GM12878 (cell line): ENCODE measurements around the gene RTEL1. TPM values are rescaled to one million over a fixed set of nuclear protein-coding genes. Genes with fewer than 3 reads are reported as not detected.

Source experiments
- BCL11A ChIP-seq: IDR thresholded peaks from 2 replicates; pipeline ENCODE4 v1.6.1; 2011; ENCODE audit warnings: low read depth, low read length
- BMI1 ChIP-seq: fragments of 450-650 bp; IDR thresholded peaks from 2 replicates; pipeline ENCODE4 v1.6.1; 2016; ENCODE audit warnings: mild to moderate bottlenecking, moderate library complexity, borderline replicate concordance
- CBFB ChIP-seq: IDR thresholded peaks from 2 replicates; pipeline ENCODE4 v1.6.1; 2016; ENCODE audit warnings: antibody characterized with exemption, low read depth
- CREB1 ChIP-seq: IDR thresholded peaks from 2 replicates; pipeline ENCODE4 v1.6.1; 2012; ENCODE audit warnings: low read depth, mild to moderate bottlenecking, inconsistent platforms
- CREM ChIP-seq: IDR thresholded peaks from 2 replicates; pipeline ENCODE4 v1.6.1; 2014; ENCODE audit warnings: antibody characterized with exemption, low read depth
- E2F8 ChIP-seq: fragments of 450-650 bp; IDR thresholded peaks from 2 replicates; pipeline ENCODE4 v1.6.1; 2018; ENCODE audit warnings: mild to moderate bottlenecking, low read depth, moderate library complexity; ENCODE audit not compliant: partially characterized antibody
- ESRRA ChIP-seq: IDR thresholded peaks from 2 replicates; pipeline ENCODE4 v1.6.1; 2012; ENCODE audit warnings: mild to moderate bottlenecking, low read length, improper control_type of control experiment
- HDAC2 ChIP-seq: fragments of 200-600 bp; sonication (generic); IDR thresholded peaks from 2 replicates; pipeline ENCODE4 v1.6.1; 2017
- IKZF1 ChIP-seq: fragments of 450-650 bp; conservative IDR thresholded peaks from 2 replicates; pipeline ENCODE4 v1.6.1; 2017; ENCODE audit warnings: antibody characterized with exemption, mild to moderate bottlenecking
- LARP7 ChIP-seq: fragments of 450-650 bp; IDR thresholded peaks from 2 replicates; pipeline ENCODE4 v1.6.1; 2017; ENCODE audit warnings: mild to moderate bottlenecking
- MEF2B ChIP-seq: fragments of 450-650 bp; IDR thresholded peaks from 2 replicates; pipeline ENCODE4 v1.6.1; 2018; ENCODE audit warnings: mild to moderate bottlenecking, moderate library complexity; ENCODE audit not compliant: partially characterized antibody, poor library complexity, severe bottlenecking
- MTA2 ChIP-seq: fragments of 450-650 bp; IDR thresholded peaks from 2 replicates; pipeline ENCODE4 v1.6.1; 2016; ENCODE audit warnings: low read depth, mild to moderate bottlenecking, moderate library complexity
- MYC ChIP-seq: IDR thresholded peaks from 2 replicates; pipeline ENCODE4 v1.6.1; 2011; ENCODE audit warnings: mild to moderate bottlenecking, low read length, moderate library complexity, inconsistent platforms; ENCODE audit not compliant: insufficient read depth, insufficient replicate concordance, insufficient read length, severe bottlenecking
- NBN ChIP-seq: fragments of 450-650 bp; IDR thresholded peaks from 2 replicates; pipeline ENCODE4 v1.6.1; 2016
- NKRF ChIP-seq: fragments of 450-650 bp; conservative IDR thresholded peaks from 2 replicates; pipeline ENCODE4 v1.6.1; 2017; ENCODE audit warnings: mild to moderate bottlenecking, moderate library complexity
- NR2F1 ChIP-seq: fragments of 450-650 bp; conservative IDR thresholded peaks from 2 replicates; pipeline ENCODE4 v1.6.1; 2017; ENCODE audit warnings: mild to moderate bottlenecking
- NRF1 ChIP-seq: conservative IDR thresholded peaks from 2 replicates; pipeline ENCODE4 v1.6.1; 2011; ENCODE audit warnings: mild to moderate bottlenecking, low read depth, low read length, improper control_type of control experiment
- PAX5 ChIP-seq: IDR thresholded peaks from 2 replicates; pipeline ENCODE4 v1.6.1; 2011; ENCODE audit warnings: low read depth, low read length, borderline replicate concordance
- PAX8 ChIP-seq: fragments of 450-650 bp; IDR thresholded peaks from 2 replicates; pipeline ENCODE4 v1.6.1; 2017; ENCODE audit warnings: mild to moderate bottlenecking, moderate library complexity
- RAD51 ChIP-seq: fragments of 450-650 bp; IDR thresholded peaks from 2 replicates; pipeline ENCODE4 v1.6.1; 2016; ENCODE audit warnings: moderate library complexity, mild to moderate bottlenecking, inconsistent platforms
- RBBP5 ChIP-seq: fragments of 200-600 bp; sonication (generic); conservative IDR thresholded peaks from 2 replicates; pipeline ENCODE4 v1.6.1; 2016
- SKIL ChIP-seq: fragments of 450-650 bp; IDR thresholded peaks from 2 replicates; pipeline ENCODE4 v1.6.1; 2017; ENCODE audit warnings: mild to moderate bottlenecking, low read depth, inconsistent platforms; ENCODE audit not compliant: poor library complexity, severe bottlenecking
- SUPT20H ChIP-seq: IDR thresholded peaks from 2 replicates; pipeline ENCODE4 v1.6.1; 2011; ENCODE audit warnings: low read depth, mild to moderate bottlenecking, low read length, moderate library complexity, borderline replicate concordance; ENCODE audit not compliant: control insufficient read depth
- ZNF384 ChIP-seq: IDR thresholded peaks from 2 replicates; pipeline ENCODE4 v1.6.1; 2012; ENCODE audit warnings: low read depth, mild to moderate bottlenecking, low read length, improper control_type of control experiment, borderline replicate concordance
- polyA plus RNA-seq, 11 experiments: library from polyadenylated mRNA; depleted of rRNA in 4 of 11; unstranded in 6 of 11; stranded (reverse) in 5 of 11; fragments of >200 nt; fragmentation: Nextera tagmentation in 4 of 11; fragmentation: Illumina TruSeq in 1 of 11; extraction: Ambion mirVana in 4 of 11; extraction: Trizol in 1 of 11; gene quantifications; 1 replicate in 1 of 11; 2 replicates in 10 of 11; pipeline versions ENCODE4 v1.2.1 to v1.2.3, GENCODE V29; 2011 to 2016; ENCODE audit warnings: inconsistent platforms in 2 of 11, missing spikeins in 2 of 11, low read depth in 1 of 11
- total RNA-seq, 4 experiments: library from RNA; depleted of rRNA in 3 of 4; stranded (reverse); fragments of >200 nt in 3 of 4; fragmentation: Illumina TruSeq in 1 of 4; extraction: Trizol in 1 of 4; gene quantifications; 2 replicates each; pipeline versions ENCODE4 v1.2.1 to v1.2.3, GENCODE V29; 2013 to 2021

The RTEL1 gene
- total and polyA plus RNA-seq, 10 of the 15 experiments (the other 5 are each of a cell fraction or from before 2014, with no cell fraction given) = 0.40 to 37.2 (median 15.6) TPM; not detected in 1

- TF ChIP-seq BCL11A = 0 out of 2 replicates have a peak, but pooled peaks have one; percentile 6
- TF ChIP-seq E2F8 = peak; percentile 60
- peak; percentile 72 for TF ChIP-seq MEF2B
- TF ChIP-seq NR2F1 = peak; percentile 60
- TF ChIP-seq CREM = peak; percentile 80
- TF ChIP-seq CBFB = peak; percentile 70; the same call in 1 of the 2 replicates
- TF ChIP-seq NKRF = no peak
- no peak for TF ChIP-seq SUPT20H
- no peak for TF ChIP-seq PAX8
- TF ChIP-seq RAD51 = 0 out of 2 replicates have a peak, but pooled peaks have one; percentile 28
- no peak for TF ChIP-seq ZNF384
- TF ChIP-seq PAX5 = peak; percentile 85
- no peak for TF ChIP-seq LARP7
- no peak for TF ChIP-seq HDAC2
- no peak for TF ChIP-seq ESRRA
- peak; percentile 26 for TF ChIP-seq MYC
- TF ChIP-seq NRF1 = no peak
- TF ChIP-seq IKZF1 = peak; percentile 54
- 0 out of 2 replicates have a peak, but pooled peaks have one; percentile 45 for TF ChIP-seq BMI1
- peak; percentile 77 for TF ChIP-seq SKIL
- TF ChIP-seq MTA2 = peak; percentile 81
- peak; percentile 65 for TF ChIP-seq CREB1
- no peak for TF ChIP-seq RBBP5
- 0 out of 2 replicates have a peak, but pooled peaks have one; percentile 44 for TF ChIP-seq NBN
Observed at GRCh38 chr20:63625771-63626423, 32.2 kb upstream of the RTEL1 start (continued).
